Hepatocyte (in vitro differentiated cells): ENCODE data around the gene PHLDB2.

ENCODE experiments used
- CTCF ChIP-seq: fragments of 200-600 bp; sonication (generic); IDR thresholded peaks from 2 replicates; pipeline ENCODE4 v1.5.1; 2016; ENCODE audit warnings: antibody characterized with exemption, mild to moderate bottlenecking; ENCODE audit not compliant: poor library complexity
- EZH2 ChIP-seq: fragments of 200-600 bp; sonication (generic); IDR thresholded peaks from 2 replicates; pipeline ENCODE4 v1.6.1; 2016; ENCODE audit warnings: antibody characterized with exemption, mild to moderate bottlenecking, borderline replicate concordance
- EZH2phosphoT487 ChIP-seq: fragments of 200-600 bp; sonication (generic); IDR thresholded peaks from one replicate; pipeline ENCODE4 v1.6.1; 2018; ENCODE audit warnings: antibody characterized with exemption, mild to moderate bottlenecking, low read depth, moderate library complexity; ENCODE audit not compliant: unreplicated experiment, severe bottlenecking

GRCh38 chr3:111899966-111900365 lies 40.9 kb downstream of the PHLDB2 start:
- TF ChIP-seq CTCF (no peak), EZH2 (no peak), EZH2phosphoT487 (no peak)
